HG03432 (cell line): Measurements from ENCODE around the gene CSF3.

Experiments
- ATAC-seq: cut with Tn5 transposase; IDR thresholded peaks from one replicate; pipeline ENCODE4 v1.9.1; 2021; ENCODE audit warnings: mild to moderate bottlenecking, moderate library complexity; ENCODE audit not compliant: unreplicated experiment

Gene CSF3

GRCh38 chr17:40015005-40015997 lies at the start of gene CSF3:
Gene CSF3, plus strand, starts transcription at chr17:40015440. Its CDS starts 35 bp downstream, at chr17:40015475.
- ATAC-seq, result no peak

- no peak for ATAC-seq
These were observed 48.5 kb upstream of the CSF3 start for GRCh38 chr17:39966771-39967170.

- ATAC-seq, result no peak
These were observed 46.5 kb upstream of the CSF3 start for GRCh38 chr17:39968761-39969160.

- no peak for ATAC-seq
These were observed 45.9 kb upstream of the CSF3 start for GRCh38 chr17:39969375-39969774.

- ATAC-seq, result no peak
These were observed 45.0 kb upstream of the CSF3 start for GRCh38 chr17:39970157-39970692.

GRCh38 chr17:39971076-39971603 lies 44.1 kb upstream of the CSF3 start:
- ATAC-seq, result no peak

- no peak for ATAC-seq
These were observed 43.0 kb upstream of the CSF3 start for GRCh38 chr17:39972271-39972670.

GRCh38 chr17:39973496-39973895 lies 41.7 kb upstream of the CSF3 start:
- ATAC-seq, result no peak

GRCh38 chr17:39974433-39974832 lies 40.8 kb upstream of the CSF3 start:
- no peak for ATAC-seq

- no peak for ATAC-seq
These were observed 39.4 kb upstream of the CSF3 start for GRCh38 chr17:39975801-39976200.

- no peak for ATAC-seq
These were observed 36.1 kb upstream of the CSF3 start for GRCh38 chr17:39979016-39979670.

GRCh38 chr17:39979893-39980350 lies 35.3 kb upstream of the CSF3 start:
- ATAC-seq, result peak; percentile 10

- peak; percentile 93 for ATAC-seq
These were observed 34.7 kb upstream of the CSF3 start, which contains the start of gene PSMD3 for GRCh38 chr17:39980351-39981206. Gene PSMD3, plus strand, starts transcription at chr17:39980807. Its CDS starts 164 bp downstream, at chr17:39980971.

GRCh38 chr17:39981207-39981741 lies 34.0 kb upstream of the CSF3 start:
- no peak for ATAC-seq

- ATAC-seq, result no peak
These were observed 33.4 kb upstream of the CSF3 start for GRCh38 chr17:39981766-39982375.

- no peak for ATAC-seq
These were observed 26.9 kb upstream of the CSF3 start for GRCh38 chr17:39988206-39988810.

GRCh38 chr17:39994448-39994847 lies 20.8 kb upstream of the CSF3 start:
- no peak for ATAC-seq

- ATAC-seq, result no peak
These were observed 19.8 kb upstream of the CSF3 start for GRCh38 chr17:39995438-39995837.

GRCh38 chr17:39996162-39996561 lies 19.1 kb upstream of the CSF3 start:
- no peak for ATAC-seq
